Activated effector memory CD4-positive, alpha-beta T cell treated with anti-CD3 and anti-CD28 coated beads, Interleukin-2, amount 50 U/mL, for 16 hours (primary cell): Measurements from ENCODE around the gene PPRC1.

Experiments used
- DNase-seq: peaks from one replicate; pipeline ENCODE4 v3.0.0-alpha.2; 2020

Gene PPRC1

DNA sequence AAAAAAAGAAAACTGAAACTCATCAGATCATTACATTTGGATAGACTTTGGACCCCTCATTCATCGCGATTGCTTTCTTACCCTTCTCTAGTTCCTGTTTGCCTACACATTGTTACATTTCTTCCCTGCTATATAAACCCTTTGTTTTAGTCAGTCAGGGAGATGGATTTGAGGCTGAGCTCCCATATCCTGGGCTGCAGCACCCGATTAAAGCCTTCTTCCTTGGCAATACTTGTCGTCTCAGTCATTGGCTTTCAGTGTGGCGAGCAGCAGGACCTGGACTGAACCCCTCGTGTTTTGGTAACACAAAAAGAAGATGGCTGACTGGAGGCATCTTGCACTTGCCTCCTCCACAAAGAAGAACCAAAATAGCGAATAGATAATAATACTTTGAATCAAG lies 59.1 kb downstream of the PPRC1 start:
- DNase-seq: no peak

DNA sequence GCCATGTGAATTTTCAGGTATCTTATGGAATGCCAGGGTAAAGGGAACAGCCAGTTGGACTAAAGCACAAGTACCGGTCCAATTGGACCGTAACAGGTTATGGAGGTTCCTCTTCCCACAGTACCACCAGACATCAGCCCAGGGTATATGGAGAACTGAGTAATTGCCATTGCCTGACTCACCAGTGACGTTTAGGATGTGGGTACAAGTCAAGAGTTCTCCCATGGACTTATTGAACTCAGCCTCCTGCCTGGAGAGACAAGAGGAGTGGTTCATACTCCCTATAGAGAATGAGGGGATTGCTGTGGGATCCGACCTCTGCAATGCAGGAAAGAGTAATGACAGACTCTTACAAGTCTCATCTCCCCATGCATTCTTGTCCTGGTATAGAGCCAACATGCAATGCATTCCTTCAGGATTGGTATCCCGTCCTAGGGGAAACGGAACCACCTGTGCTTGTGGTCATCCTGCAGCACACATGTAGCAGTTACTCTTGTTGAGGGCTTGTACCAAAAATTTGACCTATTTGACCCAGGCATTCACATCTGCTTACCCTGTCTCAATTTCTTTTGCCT lies 62.5 kb downstream of the PPRC1 start:
- no peak for DNase-seq

DNA sequence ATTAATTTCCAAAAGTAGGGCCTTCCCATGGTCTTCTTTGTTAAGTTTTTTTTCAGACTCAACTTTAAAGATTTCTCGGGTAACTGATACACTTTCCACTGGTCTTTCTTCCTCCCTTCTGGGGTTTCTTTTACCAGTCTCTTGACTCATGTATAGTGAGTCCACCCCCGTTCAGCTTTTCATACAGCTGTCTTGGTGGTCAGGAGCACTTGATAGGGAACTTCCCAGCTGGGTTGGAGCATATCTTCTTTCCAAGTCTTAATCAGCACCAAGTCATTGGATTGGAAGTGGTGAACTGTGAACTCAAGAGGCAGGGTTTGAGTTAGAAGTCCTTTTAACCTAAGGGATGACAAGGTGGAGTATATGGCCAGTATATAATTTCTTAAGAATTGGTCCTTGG lies 64.1 kb downstream of the PPRC1 start:
- no peak for DNase-seq

DNA sequence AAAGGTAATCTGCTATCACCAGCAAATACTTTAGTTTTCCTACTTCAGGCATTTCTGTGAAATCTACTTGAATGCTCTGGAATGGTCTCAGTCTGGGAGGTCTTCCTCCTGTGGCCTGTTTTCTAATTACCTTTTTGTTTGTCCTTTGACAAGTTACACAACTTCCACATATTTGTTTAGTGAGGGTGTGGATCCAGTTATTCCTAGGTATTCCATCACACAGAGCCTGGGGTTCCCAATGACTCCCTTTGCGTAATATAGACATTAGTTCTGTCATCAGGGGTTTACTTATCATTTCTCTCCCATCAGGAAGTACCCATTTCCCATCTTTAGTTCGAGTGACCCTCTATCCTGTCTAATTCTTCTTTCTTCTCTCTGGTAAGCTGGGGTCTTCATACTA lies 65.2 kb downstream of the PPRC1 start:
- no peak for DNase-seq
